ENCODE data around the gene FGD1. TPM values are rescaled to one million over a fixed set of nuclear protein-coding genes. Genes with fewer than 3 reads are reported as not detected.

FGD1 gene
- total RNA-seq, 2 experiments from 2014 or later = 0.08 to 0.13 TPM

- CTCF ChIA-PET = no interaction called here
- no peak overlapping the region for H3K27ac Mint-ChIP-seq
- peaks cover 24% of the 10 kb centered on the region for H3K4me1 Mint-ChIP-seq
- H3K27me3 Mint-ChIP-seq = no peaks in the 10 kb centered on the region
- no peaks in the 10 kb centered on the region for H3K9me3 Mint-ChIP-seq
- H3K4me3 Mint-ChIP-seq = no peak overlapping the region
- no peak for DNase-seq
- POLR2A ChIA-PET = no interaction called here
- H3K36me3 Mint-ChIP-seq (ENCODE audit: low read depth) = peaks cover 24% of the 10 kb centered on the region
These were observed 53.2 kb downstream of the FGD1 start for GRCh38 chrX:54442790-54443189.

GRCh38 chrX:54439960-54440871, 55.8 kb downstream of the FGD1 start, which contains the start of gene TSR2:
Gene TSR2 (plus strand): TSS chrX:54440404. CDS start chrX:54440422, 18 bp downstream.
- DNase-seq = peak; percentile 83
- Mint-ChIP-seq H3K9me3 (no peaks in the 10 kb centered on the region), H3K4me3 (peak within 1 kb of the TSS; percentile 90), H3K36me3 (ENCODE audit: low read depth) (peaks cover 24% of the 10 kb centered on the region), H3K27me3 (no peaks in the 10 kb centered on the region), H3K4me1 (peaks cover 24% of the 10 kb centered on the region), H3K27ac (peak within 1 kb of the TSS; percentile 79)
- CTCF ChIA-PET = interaction anchor here (0.6 to 0.9 kb wide), 2 partner anchors 80 to 139 kb away, joined by 3 to 5 read pairs; no protein-coding TSS in a partner anchor
- POLR2A ChIA-PET = interaction anchor here (0.7 to 2.3 kb wide), 8 partner anchors 88 to 370 kb away, joined by 3 to 17 read pairs (median 4); partner anchors contain the start of genes FAM120C and GNL3L

DNA sequence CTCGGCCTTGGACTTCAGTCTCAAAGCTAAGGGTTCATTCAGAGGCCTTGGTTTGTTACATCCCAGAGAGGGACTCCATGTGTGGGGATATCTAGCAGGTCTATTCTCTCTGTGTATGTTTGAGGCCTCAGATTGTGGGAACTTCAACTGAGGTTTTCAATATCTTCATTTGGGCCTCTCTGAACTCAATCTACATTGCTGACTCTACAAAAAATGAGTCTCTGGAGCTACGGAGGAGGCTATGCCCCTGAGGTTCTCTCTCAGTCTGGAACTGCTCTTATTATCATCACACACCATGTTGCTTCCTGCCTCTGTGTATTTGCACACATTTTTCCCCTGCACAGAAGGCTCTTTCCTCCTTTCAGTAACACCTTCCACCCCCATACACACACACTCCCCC, 60.9 kb downstream of the FGD1 start:
- no peak overlapping the region for H3K4me3 Mint-ChIP-seq
- peaks cover 4% of the 10 kb centered on the region for H3K4me1 Mint-ChIP-seq
- H3K27ac Mint-ChIP-seq = no peak overlapping the region
- no peaks in the 10 kb centered on the region for H3K27me3 Mint-ChIP-seq
- CTCF ChIA-PET = no interaction called here
- DNase-seq = no peak
- POLR2A ChIA-PET = no interaction called here
- H3K9me3 Mint-ChIP-seq = no peaks in the 10 kb centered on the region
- H3K36me3 Mint-ChIP-seq (ENCODE audit: low read depth) = no peaks in the 10 kb centered on the region

DNA sequence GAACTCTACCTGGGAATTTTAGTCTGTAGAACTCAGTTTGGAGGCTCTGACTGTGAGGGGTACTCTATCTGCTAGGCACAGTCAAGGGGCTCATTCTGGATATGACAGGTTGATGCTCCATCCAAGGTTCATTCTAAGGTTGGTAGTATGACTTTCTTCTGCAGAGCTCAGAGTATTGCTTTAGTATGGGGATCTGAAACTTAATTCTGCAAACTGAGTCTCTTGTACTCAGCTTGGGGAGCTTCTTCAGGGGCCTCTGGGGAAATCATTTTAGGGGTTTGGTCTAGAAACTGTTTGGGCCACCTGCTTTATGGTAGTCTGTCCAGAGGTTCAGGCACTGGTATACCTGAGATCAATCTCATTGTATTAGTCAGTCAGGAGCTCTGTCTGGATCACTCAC, 65.5 kb downstream of the FGD1 start:
- CTCF ChIA-PET = no interaction called here
- POLR2A ChIA-PET = no interaction called here
- H3K4me1 Mint-ChIP-seq = no peaks in the 10 kb centered on the region

GRCh38 chrX:54427837-54428424, 68.1 kb downstream of the FGD1 start:
- POLR2A ChIA-PET = no interaction called here
- no peaks in the 10 kb centered on the region for H3K36me3 Mint-ChIP-seq (ENCODE audit: low read depth)
- CTCF ChIA-PET = no interaction called here

More for the DNA sequence above, 65.5 kb downstream of the FGD1 start:
- no peak for DNase-seq
- Mint-ChIP-seq H3K4me3 (no peak overlapping the region), H3K36me3 (ENCODE audit: low read depth) (no peaks in the 10 kb centered on the region), H3K27ac (no peak overlapping the region), H3K9me3 (no peaks in the 10 kb centered on the region), H3K27me3 (peaks cover 7% of the 10 kb centered on the region)

GRCh38 chrX:54423161-54423888, 72.7 kb downstream of the FGD1 start:
- Mint-ChIP-seq H3K4me1 (no peaks in the 10 kb centered on the region), H3K27ac (no peak overlapping the region), H3K27me3 (peaks cover 17% of the 10 kb centered on the region), H3K9me3 (no peaks in the 10 kb centered on the region), H3K36me3 (ENCODE audit: low read depth) (no peaks in the 10 kb centered on the region), H3K4me3 (no peak overlapping the region)
- ChIA-PET CTCF (interaction anchor here (0.7 to 1.0 kb wide), 2 partner anchors 9 to 13 kb away, joined by 3 read pairs; no protein-coding TSS in a partner anchor), POLR2A (no interaction called here)
- no peak for DNase-seq

More at GRCh38 chrX:54427837-54428424, 68.1 kb downstream of the FGD1 start:
- H3K9me3 Mint-ChIP-seq = no peaks in the 10 kb centered on the region
- no peaks in the 10 kb centered on the region for H3K4me1 Mint-ChIP-seq
- DNase-seq = no peak
- no peak overlapping the region for H3K27ac Mint-ChIP-seq
- H3K4me3 Mint-ChIP-seq = no peak overlapping the region
- peaks cover 7% of the 10 kb centered on the region for H3K27me3 Mint-ChIP-seq

GRCh38 chrX:54422168-54422567, 73.9 kb downstream of the FGD1 start:
- DNase-seq = no peak
- Mint-ChIP-seq H3K36me3 (ENCODE audit: low read depth) (no peaks in the 10 kb centered on the region), H3K27ac (no peak overlapping the region), H3K9me3 (no peaks in the 10 kb centered on the region), H3K4me3 (no peak overlapping the region), H3K27me3 (peaks cover 20% of the 10 kb centered on the region), H3K4me1 (no peaks in the 10 kb centered on the region)
- ChIA-PET CTCF (interaction anchor here (0.6 kb wide), 1 partner anchor 490 kb away, joined by 3 read pairs; no protein-coding TSS in a partner anchor), POLR2A (no interaction called here)

DNA sequence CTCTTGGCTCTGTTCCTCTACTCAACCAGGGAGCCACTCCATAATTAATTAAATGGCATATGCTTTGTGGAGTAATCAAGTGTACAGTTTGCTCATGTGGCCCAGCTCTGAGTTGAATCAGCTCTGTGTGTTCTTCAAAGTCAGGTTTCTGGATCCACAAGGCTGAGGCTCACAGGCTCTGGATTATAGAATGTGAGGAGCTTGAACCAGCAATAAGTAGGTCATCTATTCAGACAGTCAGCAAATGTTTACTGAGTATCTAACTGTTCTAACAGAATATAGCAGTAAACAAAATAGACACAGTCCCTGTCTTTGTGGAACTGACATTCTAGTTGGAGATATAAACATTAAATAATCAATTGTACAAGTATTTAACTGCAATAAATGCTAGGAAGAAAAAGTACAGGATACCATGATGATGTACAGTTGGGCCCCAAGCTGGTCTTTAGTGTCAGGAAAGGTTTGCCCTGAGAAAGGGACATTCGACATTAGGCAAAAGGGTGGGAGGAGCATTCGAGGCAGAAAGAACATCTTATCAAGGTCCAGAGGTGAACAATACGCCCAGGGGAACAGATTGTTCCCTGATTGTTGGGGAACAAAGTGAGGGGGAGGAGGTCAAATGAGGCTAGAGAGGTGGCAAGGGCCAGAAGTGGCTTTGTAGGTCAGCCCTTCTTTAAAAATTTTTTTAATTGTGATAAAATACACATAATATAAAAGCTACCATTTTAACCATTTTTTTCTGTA, 76.3 kb downstream of the FGD1 start:
- peaks cover 10% of the 10 kb centered on the region for H3K4me1 Mint-ChIP-seq
- H3K36me3 Mint-ChIP-seq (ENCODE audit: low read depth) = no peaks in the 10 kb centered on the region
- H3K9me3 Mint-ChIP-seq = no peaks in the 10 kb centered on the region
- no peak overlapping the region for H3K4me3 Mint-ChIP-seq
- POLR2A ChIA-PET = no interaction called here
- no peak for DNase-seq
- CTCF ChIA-PET = no interaction called here
- no peak overlapping the region for H3K27ac Mint-ChIP-seq
- H3K27me3 Mint-ChIP-seq = peaks cover 33% of the 10 kb centered on the region

DNA sequence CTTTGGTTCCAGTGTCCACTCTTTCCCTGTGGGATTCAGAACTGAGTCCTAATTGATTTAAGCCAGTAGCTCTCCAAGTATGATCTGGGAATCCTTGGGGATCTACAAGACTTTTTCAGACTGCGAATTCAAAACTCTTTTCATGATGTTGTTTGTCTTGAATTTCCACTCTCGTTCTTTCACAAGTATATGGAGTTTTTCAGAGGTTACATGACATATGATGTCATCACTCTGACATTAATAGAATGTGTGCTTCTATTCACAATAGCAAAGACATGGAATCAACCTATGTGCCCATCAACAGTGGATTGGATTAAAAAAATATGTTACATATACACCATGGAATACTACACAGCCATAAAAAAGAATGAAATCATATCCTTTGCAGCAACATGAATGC, 79.1 kb downstream of the FGD1 start:
- CTCF ChIA-PET = no interaction called here
- Mint-ChIP-seq H3K36me3 (ENCODE audit: low read depth) (no peaks in the 10 kb centered on the region), H3K9me3 (no peaks in the 10 kb centered on the region), H3K27me3 (peaks cover 41% of the 10 kb centered on the region), H3K4me1 (peaks cover 10% of the 10 kb centered on the region), H3K27ac (no peak overlapping the region), H3K4me3 (no peak overlapping the region)
- POLR2A ChIA-PET = no interaction called here
- DNase-seq = no peak

- ChIA-PET POLR2A (no interaction called here), CTCF (no interaction called here)
- H3K4me3 Mint-ChIP-seq = no peak overlapping the region
- no peaks in the 10 kb centered on the region for H3K36me3 Mint-ChIP-seq (ENCODE audit: low read depth)
- no peak overlapping the region for H3K27ac Mint-ChIP-seq
- H3K9me3 Mint-ChIP-seq = no peaks in the 10 kb centered on the region
- peaks cover 10% of the 10 kb centered on the region for H3K4me1 Mint-ChIP-seq
- peaks cover 44% of the 10 kb centered on the region for H3K27me3 Mint-ChIP-seq
- no peak for DNase-seq
These were observed 80.3 kb downstream of the FGD1 start for GRCh38 chrX:54415534-54416350.

DNA sequence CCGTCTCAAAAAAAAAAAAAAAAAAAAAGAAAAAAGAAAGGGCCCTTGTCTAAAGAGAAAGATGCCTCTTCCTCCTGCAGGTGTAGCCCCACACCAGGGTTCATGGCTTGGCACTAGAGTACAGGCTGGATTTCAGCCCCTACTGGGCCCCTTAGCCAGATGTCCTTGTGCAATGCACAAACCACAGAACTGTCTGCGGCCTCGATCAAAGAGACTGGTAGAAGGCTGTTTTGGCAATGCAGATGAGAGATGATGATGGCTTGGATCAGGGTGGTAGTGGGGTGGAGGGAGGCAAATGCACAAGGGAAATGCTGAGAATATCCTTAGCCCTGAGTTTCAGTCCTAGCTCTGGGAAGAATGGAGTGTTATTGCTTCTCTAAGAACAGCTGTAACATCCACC, 82.3 kb downstream of the FGD1 start:
- no peak overlapping the region for H3K27ac Mint-ChIP-seq
- POLR2A ChIA-PET = no interaction called here

DNA sequence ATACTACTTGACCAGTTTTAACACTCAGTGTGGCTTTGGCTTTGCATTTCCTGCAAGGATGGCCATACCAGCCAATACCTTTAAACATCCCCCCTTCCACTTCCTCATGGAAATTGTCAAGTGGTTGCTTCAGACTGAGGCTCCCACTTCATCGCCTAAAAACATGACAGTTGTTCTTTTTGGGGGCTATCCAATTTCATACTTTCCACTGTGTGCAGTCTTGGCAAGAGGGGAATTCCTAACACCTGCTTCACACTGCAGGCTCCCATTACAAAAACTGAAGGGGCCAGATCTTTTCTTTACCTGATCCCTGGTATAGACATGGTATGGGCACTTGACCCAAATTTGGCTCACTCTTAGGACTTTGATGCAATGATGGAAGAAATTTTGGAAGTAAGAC, 84.3 kb downstream of the FGD1 start:
- DNase-seq = no peak
- Mint-ChIP-seq H3K4me1 (peaks cover 18% of the 10 kb centered on the region), H3K9me3 (no peaks in the 10 kb centered on the region), H3K4me3 (no peak overlapping the region), H3K27me3 (peaks cover 34% of the 10 kb centered on the region), H3K36me3 (ENCODE audit: low read depth) (no peaks in the 10 kb centered on the region), H3K27ac (no peak overlapping the region)
- POLR2A ChIA-PET = no interaction called here
- CTCF ChIA-PET = no interaction called here

More for the DNA sequence above, 82.3 kb downstream of the FGD1 start:
- DNase-seq = no peak
- Mint-ChIP-seq H3K4me3 (no peak overlapping the region), H3K27me3 (peaks cover 36% of the 10 kb centered on the region), H3K36me3 (ENCODE audit: low read depth) (no peaks in the 10 kb centered on the region), H3K4me1 (peaks cover 15% of the 10 kb centered on the region), H3K9me3 (no peaks in the 10 kb centered on the region)
- CTCF ChIA-PET = no interaction called here
